HG02885 (cell line): ENCODE results near the gene TRIM67.
"Not testable (repeated sequence)": the region's sequence is repeated elsewhere in the genome, so short reads cannot be mapped to it uniquely, and the experiment has no call there.

Source experiments
- ATAC-seq: cut with Tn5 transposase; IDR thresholded peaks from one replicate; pipeline ENCODE4 v1.9.1; 2021; ENCODE audit warnings: mild to moderate bottlenecking; ENCODE audit not compliant: unreplicated experiment, poor library complexity

Gene TRIM67

DNA sequence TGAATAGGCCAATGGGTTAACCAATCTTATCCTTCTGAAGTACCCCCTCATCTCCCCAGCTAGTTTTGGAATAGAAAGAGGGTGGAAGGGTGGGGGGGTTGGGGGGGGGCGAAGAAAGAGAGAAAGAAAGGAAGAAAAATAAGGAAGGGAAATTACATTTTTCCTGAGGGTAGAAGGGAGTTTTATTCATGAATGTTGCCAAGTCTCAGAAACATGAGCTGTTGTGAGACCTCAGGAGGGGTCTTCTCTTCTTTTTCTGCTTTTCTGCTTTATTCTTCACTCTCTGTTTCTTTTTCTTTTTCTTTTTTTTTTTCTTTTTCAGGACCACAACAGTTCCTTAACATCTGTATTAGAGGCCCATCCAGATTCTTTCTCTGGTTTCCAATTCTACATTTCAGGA, 6.0 kb upstream of the TRIM67 start:
- no peak for ATAC-seq

DNA sequence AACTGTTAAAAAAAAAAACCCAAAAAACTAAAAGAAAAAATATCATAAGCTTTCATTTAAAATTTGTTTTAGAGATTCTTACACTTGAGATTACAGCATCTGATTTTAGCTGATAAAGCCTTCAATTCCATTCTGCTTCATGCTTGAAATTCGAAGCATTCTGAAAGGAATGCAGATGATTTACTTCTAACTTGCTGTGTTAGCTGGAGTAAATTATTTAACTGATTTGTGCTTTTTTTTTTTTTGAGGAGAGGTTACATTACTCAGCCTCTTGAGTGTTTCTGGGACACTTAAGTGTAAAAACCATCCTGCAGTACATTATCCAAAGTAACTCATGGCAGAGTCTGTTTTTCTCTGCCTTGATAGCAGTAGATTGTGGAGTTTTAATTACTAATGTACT, 4.5 kb upstream of the TRIM67 start:
- ATAC-seq = no peak

DNA sequence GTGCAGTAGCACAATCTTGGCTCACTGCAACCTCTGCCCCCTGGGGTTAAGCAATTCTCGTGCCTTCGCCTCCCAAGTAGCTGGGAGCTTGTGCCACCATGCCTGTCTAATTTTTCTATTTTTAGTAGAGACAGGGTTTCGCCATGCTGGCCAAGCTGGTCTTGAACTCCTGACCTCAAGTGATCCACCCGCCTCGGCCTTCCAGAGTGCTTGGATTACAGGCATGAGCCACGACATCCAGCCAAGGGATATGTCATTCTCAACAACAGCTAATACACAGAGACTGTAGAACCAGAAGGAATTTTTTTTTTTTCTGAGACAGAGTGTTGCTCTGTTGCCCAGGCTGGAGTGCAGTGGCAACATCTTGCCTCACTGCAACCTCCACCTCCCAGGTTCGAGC, 3.7 kb upstream of the TRIM67 start:
- not testable (repeated sequence) for ATAC-seq

DNA sequence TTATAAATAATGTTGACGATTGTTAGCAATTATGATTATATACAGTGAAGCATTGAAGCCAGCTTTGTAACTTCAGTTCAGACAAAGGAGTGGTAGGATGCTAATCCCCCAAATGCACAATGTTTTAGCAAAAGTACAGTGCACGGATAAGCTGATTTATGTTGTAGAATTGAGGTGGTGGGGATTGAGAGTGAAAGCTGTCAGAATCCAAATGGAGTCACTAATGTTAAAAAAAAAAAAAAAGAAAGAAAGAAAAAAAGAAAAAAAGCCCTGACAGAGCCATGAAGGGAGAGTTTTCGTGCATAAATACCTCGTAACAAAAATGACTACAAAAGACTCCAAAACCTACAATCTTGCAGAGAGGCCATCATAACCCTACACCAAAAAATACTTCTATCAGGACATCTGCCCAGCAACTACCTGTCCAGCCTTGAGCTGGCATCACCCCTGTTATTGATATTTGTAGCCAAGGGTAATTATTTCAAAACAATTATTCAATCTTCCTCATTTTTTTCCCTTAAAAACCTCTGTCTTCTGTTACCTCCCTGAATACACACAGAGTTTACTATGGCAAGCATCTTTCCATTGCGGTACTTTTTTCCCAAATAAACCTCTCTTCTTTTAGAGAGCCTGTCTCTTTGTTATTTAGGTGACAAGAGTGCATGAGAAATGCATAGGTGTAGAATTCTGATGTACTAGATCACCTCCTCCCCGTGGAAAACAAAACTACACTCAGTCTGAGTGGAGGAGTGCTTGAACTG, 2.5 kb upstream of the TRIM67 start:
- ATAC-seq = no peak

DNA sequence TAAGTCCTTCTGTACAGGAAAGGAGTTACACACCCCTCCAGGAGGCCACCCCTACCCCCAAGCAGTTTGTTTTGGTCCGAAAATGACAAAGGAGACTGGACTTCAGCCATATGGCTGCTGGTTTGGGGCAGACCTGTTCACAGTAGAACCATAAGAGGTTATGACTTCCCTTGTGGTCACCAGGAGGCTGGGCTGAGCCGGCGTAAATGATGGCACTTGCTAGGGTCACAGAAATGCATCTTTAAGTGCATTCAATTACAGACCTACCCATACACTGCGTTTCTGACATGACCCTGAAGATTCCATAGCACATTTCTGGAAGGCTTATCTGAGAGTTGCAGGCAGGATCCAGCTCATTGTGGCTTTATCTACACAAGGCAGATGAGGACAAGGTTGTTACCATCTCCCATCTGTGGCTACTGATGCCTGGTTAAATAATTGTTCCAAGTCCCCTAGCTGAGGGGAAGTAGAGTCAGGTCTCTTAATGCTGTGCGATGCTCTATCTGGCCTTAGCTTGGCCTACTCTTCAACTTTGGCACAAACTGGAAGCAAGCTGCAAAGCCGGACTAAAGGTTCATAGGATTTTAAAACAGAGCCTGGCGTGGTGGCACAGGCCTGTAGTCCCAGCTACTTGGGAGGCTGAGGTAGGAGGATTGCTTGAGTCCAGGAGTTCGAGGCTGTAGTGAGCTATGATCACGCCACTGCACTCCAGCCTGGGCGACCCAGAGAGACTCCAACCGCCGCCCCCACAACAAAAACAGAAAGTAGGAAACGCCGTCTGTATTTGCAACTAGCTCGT, 1.7 kb upstream of the TRIM67 start:
- no peak for ATAC-seq

DNA sequence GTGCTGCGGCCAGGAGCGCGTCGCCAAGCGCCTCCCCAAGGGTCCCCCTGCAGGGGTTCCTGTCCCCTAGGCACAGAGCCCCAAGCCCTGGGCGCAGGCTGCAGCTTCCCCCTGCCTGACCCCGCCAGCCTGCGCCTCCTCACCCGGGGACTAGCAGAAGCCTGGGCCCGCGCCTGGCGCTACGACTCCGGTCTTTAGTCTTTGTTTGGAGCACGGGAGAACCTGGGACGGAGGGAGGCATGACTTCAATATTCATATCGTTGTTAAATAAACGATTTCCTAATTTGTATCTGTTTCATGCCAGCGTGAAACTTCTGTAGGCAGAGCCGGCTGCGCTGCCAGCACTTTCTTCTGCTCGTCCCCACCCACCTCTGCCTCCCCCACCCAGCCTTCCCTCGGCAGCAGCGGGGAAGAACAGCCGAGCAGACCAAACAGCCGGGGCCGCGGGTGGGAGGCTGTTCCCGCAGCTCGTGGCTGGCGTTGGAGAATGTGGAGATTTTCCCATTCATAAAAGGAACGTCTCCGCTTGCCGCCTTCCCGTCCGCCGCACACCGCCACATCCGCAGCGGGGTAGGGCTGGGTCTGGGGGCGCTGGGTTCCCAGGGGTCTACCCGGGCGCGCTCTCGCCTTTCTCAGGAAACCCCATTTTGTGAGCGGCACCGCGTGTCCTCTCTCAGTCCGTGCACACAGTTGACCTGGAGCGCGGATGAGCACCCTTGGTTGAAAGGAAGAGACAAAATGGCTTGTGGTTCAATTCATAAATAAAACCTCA, 777 bp upstream of the TRIM67 start:
- ATAC-seq = no peak

DNA sequence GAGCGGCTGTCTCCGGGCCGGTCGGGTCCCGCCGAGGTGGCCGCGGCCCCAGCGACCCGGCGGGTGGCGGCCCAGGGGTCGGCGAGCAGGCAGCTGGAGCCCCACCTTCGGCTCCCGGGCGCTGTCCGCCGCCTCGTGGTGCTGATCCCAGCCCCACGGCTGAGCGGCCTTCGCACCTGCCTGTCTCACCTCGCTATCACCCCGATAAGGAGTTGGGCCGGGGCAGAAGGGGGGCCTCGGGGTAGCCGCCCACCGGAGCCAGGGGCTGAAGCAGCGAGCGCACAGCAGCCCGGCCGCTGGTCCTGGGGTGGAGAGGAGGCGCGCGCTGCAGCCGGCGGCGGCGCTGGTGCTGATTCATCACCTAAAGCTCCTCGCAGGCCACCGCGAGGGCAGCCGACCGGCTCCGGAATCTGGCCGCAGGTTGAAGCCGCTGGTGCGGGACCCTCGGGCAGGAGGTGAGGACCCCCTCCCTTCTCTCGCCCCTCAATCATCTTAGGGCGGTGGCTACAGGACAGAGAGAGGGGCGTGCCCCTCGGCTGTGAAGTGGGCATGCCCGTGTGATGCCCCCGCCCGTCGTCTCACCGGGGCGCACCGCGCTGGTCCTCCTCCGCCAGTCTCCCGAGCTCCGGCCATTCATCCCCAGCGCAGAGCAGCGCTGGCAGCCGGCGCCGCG, 575 bp downstream of the TRIM67 start:
- ATAC-seq = no peak

DNA sequence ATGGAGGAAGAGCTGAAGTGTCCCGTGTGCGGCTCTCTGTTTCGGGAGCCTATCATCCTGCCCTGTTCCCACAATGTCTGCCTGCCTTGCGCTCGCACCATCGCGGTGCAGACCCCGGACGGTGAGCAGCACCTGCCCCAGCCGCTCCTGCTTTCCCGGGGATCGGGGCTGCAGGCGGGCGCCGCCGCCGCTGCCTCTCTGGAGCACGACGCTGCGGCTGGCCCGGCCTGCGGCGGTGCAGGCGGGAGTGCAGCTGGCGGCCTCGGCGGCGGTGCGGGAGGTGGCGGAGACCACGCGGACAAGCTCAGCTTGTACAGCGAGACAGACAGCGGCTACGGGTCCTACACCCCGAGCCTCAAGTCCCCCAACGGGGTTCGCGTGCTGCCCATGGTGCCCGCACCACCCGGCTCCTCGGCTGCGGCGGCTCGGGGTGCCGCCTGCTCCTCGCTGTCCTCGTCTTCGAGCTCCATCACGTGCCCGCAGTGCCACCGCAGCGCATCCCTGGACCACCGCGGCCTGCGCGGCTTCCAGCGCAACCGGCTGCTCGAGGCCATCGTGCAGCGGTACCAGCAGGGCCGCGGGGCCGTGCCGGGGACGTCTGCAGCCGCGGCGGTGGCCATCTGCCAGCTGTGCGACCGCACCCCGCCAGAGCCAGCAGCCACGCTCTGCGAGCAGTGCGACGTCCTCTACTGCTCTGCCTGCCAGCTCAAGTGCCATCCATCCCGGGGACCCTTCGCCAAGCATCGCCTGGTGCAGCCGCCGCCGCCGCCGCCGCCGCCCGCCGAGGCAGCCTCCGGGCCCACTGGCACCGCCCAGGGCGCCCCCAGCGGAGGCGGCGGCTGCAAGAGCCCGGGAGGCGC, 1.3 kb downstream of the TRIM67 start:
- no peak for ATAC-seq

DNA sequence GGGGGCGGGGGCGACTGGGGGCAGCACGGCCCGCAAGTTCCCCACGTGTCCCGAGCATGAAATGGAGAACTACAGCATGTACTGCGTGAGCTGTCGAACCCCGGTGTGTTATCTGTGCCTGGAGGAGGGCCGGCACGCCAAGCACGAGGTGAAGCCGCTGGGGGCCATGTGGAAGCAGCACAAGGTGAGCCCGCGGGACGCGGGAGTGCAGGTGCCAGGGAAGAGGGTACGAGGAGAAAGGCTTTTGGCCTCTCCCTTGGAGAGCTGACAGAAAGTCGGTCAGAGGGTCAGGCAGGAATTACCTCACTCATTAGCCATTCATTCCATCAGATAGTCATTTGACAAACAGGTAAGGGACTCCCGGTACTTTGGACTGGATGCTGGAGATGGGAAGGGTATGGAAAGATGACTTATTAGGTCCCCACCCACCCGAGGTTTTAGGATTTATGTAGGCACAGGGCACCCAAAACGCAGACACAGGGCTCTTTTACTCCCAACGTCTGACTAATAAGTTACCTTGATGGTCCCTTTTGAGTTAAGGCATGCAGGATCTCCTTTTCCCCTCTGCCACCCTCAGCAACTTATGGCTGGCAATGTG, 2.1 kb downstream of the TRIM67 start:
- ATAC-seq = no peak

DNA sequence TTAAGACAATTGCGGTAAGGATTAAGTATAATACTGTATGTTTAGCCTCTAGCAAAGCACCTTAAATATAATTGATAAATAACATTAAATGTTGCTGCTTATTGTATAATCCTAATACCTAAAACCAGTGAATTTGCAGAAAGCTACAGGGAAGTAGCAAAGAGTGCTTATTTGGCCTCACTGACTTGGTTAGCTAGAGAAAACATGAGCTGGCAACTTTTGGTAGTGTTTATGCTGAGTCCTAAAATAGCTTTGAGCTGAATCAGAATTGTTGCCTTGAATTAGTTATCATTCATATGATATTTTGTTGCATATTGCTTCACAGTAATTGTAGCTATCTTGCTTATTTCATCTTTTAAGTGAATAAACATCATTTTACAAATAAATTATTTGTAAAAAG, 3.5 kb downstream of the TRIM67 start:
- no peak for ATAC-seq

DNA sequence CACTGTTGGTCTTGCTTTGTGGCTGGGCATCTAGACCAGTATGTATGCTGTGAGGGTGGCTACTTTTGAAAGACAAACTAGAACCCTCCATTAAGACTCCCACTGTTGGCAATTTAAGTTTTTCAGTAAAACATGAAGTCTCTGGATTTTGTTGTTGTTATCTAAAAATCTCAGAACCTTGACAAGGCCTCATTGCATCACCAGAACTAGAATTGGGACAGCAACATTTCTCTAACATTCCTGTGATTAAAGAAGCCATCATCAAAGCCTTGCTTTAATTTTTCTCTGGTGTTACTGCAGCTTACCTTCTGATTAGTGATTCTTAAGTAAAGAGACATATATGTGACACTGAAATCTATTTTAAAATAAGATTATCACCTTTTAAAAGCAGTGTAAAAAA, 4.5 kb downstream of the TRIM67 start:
- no peak for ATAC-seq

DNA sequence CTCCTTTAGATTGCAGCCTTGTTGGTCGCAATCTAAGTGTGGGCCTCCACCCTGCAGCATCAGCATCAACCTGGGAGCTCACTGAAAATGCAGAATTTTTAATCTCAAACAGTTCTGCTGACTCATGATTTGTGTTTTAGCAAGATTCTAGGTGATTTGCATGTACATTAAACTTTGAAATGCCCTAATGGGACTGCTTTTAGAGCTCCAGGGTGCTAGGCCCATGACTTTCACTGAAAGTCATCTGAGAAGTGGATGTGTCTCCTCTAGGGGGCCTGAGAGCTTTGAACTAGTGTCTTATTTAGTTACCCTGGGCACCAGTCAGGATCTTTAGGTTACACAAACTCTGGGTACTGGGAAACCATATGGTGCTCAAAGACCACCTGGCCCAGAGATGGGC, 9.0 kb downstream of the TRIM67 start:
- no peak for ATAC-seq

DNA sequence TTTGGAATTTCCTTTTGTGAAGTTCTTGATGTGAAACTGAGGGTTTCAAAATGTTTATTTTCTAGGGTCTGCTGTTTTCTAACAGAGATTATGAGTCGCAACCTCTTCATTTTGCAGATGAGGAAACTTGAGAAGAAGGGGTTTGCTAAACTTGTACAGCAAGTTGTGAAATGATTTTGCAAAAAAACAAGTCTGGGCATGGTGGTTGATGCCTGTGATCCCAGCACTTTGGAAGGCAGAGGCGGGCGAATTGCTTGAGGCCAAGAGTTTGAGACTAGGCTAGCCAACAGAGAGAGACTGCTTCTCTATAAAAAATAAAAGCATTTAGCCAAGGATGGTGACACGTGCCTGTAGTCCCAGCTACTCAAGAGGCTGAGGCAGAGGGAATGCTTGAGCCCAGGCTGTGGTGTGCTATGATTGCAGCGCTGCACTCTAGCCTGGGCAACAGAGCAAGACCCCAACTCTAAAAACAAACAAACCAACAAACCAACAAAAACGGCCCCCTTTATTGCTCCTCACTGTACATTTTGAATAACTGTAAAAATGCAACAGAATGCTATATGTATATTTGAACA, 9.9 kb downstream of the TRIM67 start:
- no peak for ATAC-seq

DNA sequence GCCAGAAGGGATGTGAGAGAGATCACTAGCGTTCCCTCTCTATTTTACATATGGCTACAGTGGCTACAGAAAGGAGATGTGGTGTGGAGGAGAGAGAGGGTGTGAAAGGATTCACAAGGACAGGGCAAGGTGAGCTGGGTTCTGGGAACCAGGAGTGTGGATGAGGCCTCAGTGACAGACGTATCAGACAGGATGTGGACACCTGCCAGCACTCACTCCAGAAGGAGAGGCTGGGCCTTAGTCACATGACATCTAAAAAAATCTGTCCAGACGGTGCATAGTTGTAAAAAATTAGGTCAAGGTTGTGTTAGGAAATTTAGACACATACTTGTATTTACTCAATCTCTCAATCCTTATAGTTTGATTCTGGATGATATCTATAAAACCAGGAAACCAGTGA, 10.6 kb downstream of the TRIM67 start:
- ATAC-seq = no peak

DNA sequence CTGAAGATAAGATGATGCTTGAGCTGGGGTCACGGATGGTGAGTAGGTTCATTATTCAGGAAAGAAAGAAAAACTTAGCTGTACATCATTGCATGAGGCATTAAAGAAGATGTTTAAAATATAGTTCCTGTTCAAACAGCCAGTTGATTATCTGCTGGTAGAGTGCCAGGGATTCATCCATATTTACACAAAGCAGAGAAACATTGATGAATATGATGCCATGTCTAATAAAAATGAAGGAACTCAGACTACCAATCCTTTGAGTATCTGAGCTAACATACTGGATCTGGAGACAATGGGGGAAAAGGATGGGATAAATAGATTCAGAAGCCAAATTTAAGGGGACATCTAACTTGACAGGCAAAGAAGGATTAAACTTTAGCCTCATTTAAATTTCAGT, 14.6 kb downstream of the TRIM67 start:
- no peak for ATAC-seq

DNA sequence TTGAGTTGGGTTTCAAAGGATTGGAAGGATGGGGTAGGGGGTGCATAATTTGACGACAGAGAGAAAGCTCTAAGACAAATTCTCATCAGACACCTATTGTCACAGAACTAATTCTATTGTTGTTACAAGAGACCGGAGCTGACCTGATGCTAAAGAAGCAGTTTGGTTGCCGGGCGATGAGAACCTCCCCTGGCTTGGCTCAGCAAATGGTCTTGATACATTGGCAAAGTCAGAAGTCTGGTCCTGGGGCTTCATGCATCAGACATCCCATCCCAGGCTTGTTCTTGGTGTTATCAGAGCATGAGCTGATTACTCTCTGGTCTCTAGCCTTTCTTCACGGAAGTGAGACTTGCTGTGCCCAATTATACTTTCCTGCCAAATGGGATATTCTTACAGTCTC, 15.4 kb downstream of the TRIM67 start:
- no peak for ATAC-seq

DNA sequence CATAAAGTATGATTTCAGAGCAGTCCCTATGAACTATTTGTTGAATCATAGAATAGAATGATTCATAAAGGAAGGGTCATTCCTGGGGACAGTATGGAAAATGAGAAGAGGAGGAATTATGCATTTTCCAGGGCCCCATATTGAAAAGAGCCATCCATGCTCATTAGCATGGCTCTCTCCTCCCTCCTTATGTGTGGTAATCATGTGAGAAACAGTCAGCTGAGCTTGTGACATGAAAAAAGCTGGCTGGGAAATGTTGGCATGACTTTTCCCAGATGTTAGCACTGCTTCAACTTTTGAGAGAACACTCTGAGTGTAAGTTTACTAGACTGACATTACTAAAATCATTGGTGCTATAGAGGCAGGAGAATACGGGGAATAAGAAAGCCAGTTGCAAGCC, 16.1 kb downstream of the TRIM67 start:
- no peak for ATAC-seq

DNA sequence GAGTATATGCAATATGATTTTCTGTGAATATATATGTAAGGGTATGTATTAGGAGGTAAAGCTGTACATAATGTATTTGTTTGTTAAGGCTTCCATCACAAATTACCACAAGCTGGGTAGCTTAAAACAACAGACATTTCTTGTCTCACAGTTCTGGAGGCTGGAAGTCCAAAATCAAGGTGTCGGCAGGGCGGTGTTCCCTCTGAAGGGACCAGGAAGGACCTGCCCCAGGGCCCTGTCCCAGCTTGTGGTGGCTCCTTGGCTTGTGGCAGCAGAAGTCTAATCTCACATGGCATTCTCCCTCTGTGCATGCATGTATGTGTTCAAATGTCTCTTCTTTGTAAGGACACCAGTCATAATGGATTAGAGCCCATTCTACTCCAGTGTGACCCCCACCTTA, 17.1 kb downstream of the TRIM67 start:
- ATAC-seq = no peak

DNA sequence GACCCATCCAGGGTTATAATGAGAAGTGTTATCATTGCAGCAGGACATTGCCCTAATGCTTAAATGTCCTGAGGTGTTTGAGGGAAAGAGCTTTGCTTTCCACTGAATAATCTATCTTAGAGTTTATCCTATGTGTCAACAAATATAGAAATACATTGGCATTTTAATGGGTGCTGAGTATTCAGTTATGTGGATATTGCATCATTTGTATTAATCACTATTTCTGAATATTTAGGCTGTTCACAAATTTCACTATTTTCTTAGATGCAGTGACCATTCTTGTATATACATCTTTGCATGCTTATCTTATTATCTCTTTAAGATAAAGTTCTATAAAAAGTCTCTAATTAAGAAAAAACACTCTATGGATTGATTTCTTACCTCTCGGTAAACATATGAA, 18.2 kb downstream of the TRIM67 start:
- no peak for ATAC-seq
